Measurements from ENCODE around the gene NBEAL2. TPM values are rescaled to one million over a fixed set of nuclear protein-coding genes. Genes with fewer than 3 reads are reported as not detected.

Gene NBEAL2
- total and polyA plus RNA-seq, 2 of the 8 experiments (the other 6 are each of a cell fraction or from before 2014, with no cell fraction given): 27.3 to 46.9 TPM

GRCh38 chr3:46930945-46931403, 48.5 kb upstream of the NBEAL2 start:
- TF ChIP-seq JUN (IDR thresholded peaks at IDR 0.05; ENCODE audit: low read depth, low read length) (no peak), TEAD4 (IDR thresholded peaks at IDR 0.05; ENCODE audit: low read depth, low read length) (0 out of 2 replicates have a peak, but pooled peaks have one; percentile 22)
- Histone ChIP-seq H4K20me1 (replicated peaks in 1 of 2; ENCODE audit: control insufficient read depth in 1 of 2, insufficient read depth in 2 of 2, low read length in 2 of 2) (peaks cover 14 to 30% of the 10 kb centered on the region in 2 experiments), H3K56ac (replicated peaks; ENCODE audit: insufficient read length, low read depth, low read length) (no peak overlapping the region), H3K4me3 (ENCODE audit: extremely low read depth in 1 of 4, insufficient read depth in 2 of 4, low read depth in 3 of 4, low read length in 4 of 4) (no peak overlapping the region), H3K36me3 (ENCODE audit: control insufficient read depth in 2 of 4, insufficient read depth in 4 of 4, low read length in 3 of 4) (peaks cover 0 to 4% (median 1%) of the 10 kb centered on the region in 4 experiments; a peak in 3 of 8 replicates), H4K91ac (replicated peaks; ENCODE audit: insufficient read length, low read length) (no peak overlapping the region), H3K9me3 (ENCODE audit: insufficient read depth in 2 of 2, low read depth in 1 of 2, low read length in 1 of 2) (no peaks in the 10 kb centered on the region), H3K27ac (ENCODE audit: low read depth, low read length) (no peak overlapping the region), H3K23me2 (ENCODE audit: low read depth, low read length) (no peaks in the 10 kb centered on the region), H2BK120ac (replicated peaks; ENCODE audit: low read depth, low read length) (no peak overlapping the region), H4K8ac (ENCODE audit: extremely low read depth, insufficient read depth, low read length) (no peak overlapping the region), H2BK20ac (ENCODE audit: low read length) (no peak overlapping the region), H2BK15ac (ENCODE audit: low read length) (no peak overlapping the region), H2AK5ac (ENCODE audit: low read depth, low read length) (no peak overlapping the region), H3K4ac (replicated peaks; ENCODE audit: insufficient read length, low read depth, low read length) (no peak overlapping the region), H3K4me2 (ENCODE audit: insufficient read depth in 1 of 2, low read depth in 2 of 2, low read length in 2 of 2) (no peak overlapping the region), H2BK12ac (ENCODE audit: low read depth, low read length) (no peak overlapping the region), H3K23ac (ENCODE audit: insufficient read length) (no peak overlapping the region), H3K18ac (ENCODE audit: extremely low read depth, low read length) (no peak overlapping the region), H2AFZ (ENCODE audit: low read length) (no peak overlapping the region), H3K27me3 (replicated peaks in 1 of 4; ENCODE audit: control insufficient read depth in 3 of 4, extremely low read depth in 1 of 4, insufficient read depth in 3 of 4, low read length in 3 of 4) (no peaks in the 10 kb centered on the region), H3K4me1 (replicated peaks in 1 of 4; ENCODE audit: control insufficient read depth in 3 of 4, insufficient read depth in 4 of 4, low read length in 3 of 4) (peaks cover 4 to 12% (median 7%) of the 10 kb centered on the region in 4 experiments; a peak in 6 of 7 replicates), H3K14ac (ENCODE audit: insufficient read length) (no peak overlapping the region), H4K5ac (ENCODE audit: insufficient read length, low read depth, low read length) (no peak overlapping the region), H3K79me1 (ENCODE audit: low read depth, low read length) (peaks cover 23% of the 10 kb centered on the region), H2BK5ac (ENCODE audit: low read depth, low read length) (no peak overlapping the region), H3K79me2 (ENCODE audit: control insufficient read depth in 1 of 2, insufficient read depth in 2 of 2, low read length in 2 of 2) (peaks cover 0 to 51% of the 10 kb centered on the region in 2 experiments; a peak in 1 of 4 replicates), H3K9ac (replicated peaks in 1 of 4; ENCODE audit: extremely low read depth in 1 of 4, low read depth in 3 of 4, low read length in 3 of 4) (no peak overlapping the region)
- DNase-seq (ENCODE audit: low read depth in 1 of 2, low spot score in 2 of 2) (no peak), FAIRE-seq (no peak)
- POLR2A ChIA-PET (ENCODE audit: partially characterized antibody): interaction anchor here (2.2 kb wide), 1 partner anchor 46 kb away, joined by 5 read pairs; the partner anchor contains the start of gene CCDC12
- CTCF ChIA-PET (ENCODE audit: partially characterized antibody): interaction anchor here (0.9 to 11.0 kb wide), 10 partner anchors 9 to 71 kb away, joined by 3 to 99 read pairs (median 4); no protein-coding TSS in a partner anchor
- 92% methylated on average over 3 of the region's 3 CpGs; no CpG with 5 or more reads in 1 of the 2 experiments for WGBS, 2 experiments (ENCODE audit: extremely low coverage in 1 of 2, insufficient coverage in 1 of 2, insufficient read length in 1 of 2, insufficient replicate concordance in 2 of 2, low coverage in 1 of 2, low lambda C conversion rate in 2 of 2, missing lambda C conversion rate in 1 of 2)
